ENCODE results near the gene SPTLC3.

- no peak for TF ChIP-seq CTCF (conservative IDR thresholded peaks at IDR 0.05; ENCODE audit: low read depth in 2 of 2)
- no peak for TF ChIP-seq POLR2AphosphoS5 (IDR thresholded peaks at IDR 0.05; ENCODE audit: low read depth)
- no peak for TF ChIP-seq EZH2phosphoT487 (IDR thresholded peaks at IDR 0.05; ENCODE audit: unreplicated experiment)
- TF ChIP-seq EZH2 (IDR thresholded peaks at IDR 0.05; ENCODE audit: low read depth, unreplicated experiment), result no peak
- no peak for TF ChIP-seq REST (IDR thresholded peaks at IDR 0.05; ENCODE audit: unreplicated experiment)
- TF ChIP-seq, protein P1, sequence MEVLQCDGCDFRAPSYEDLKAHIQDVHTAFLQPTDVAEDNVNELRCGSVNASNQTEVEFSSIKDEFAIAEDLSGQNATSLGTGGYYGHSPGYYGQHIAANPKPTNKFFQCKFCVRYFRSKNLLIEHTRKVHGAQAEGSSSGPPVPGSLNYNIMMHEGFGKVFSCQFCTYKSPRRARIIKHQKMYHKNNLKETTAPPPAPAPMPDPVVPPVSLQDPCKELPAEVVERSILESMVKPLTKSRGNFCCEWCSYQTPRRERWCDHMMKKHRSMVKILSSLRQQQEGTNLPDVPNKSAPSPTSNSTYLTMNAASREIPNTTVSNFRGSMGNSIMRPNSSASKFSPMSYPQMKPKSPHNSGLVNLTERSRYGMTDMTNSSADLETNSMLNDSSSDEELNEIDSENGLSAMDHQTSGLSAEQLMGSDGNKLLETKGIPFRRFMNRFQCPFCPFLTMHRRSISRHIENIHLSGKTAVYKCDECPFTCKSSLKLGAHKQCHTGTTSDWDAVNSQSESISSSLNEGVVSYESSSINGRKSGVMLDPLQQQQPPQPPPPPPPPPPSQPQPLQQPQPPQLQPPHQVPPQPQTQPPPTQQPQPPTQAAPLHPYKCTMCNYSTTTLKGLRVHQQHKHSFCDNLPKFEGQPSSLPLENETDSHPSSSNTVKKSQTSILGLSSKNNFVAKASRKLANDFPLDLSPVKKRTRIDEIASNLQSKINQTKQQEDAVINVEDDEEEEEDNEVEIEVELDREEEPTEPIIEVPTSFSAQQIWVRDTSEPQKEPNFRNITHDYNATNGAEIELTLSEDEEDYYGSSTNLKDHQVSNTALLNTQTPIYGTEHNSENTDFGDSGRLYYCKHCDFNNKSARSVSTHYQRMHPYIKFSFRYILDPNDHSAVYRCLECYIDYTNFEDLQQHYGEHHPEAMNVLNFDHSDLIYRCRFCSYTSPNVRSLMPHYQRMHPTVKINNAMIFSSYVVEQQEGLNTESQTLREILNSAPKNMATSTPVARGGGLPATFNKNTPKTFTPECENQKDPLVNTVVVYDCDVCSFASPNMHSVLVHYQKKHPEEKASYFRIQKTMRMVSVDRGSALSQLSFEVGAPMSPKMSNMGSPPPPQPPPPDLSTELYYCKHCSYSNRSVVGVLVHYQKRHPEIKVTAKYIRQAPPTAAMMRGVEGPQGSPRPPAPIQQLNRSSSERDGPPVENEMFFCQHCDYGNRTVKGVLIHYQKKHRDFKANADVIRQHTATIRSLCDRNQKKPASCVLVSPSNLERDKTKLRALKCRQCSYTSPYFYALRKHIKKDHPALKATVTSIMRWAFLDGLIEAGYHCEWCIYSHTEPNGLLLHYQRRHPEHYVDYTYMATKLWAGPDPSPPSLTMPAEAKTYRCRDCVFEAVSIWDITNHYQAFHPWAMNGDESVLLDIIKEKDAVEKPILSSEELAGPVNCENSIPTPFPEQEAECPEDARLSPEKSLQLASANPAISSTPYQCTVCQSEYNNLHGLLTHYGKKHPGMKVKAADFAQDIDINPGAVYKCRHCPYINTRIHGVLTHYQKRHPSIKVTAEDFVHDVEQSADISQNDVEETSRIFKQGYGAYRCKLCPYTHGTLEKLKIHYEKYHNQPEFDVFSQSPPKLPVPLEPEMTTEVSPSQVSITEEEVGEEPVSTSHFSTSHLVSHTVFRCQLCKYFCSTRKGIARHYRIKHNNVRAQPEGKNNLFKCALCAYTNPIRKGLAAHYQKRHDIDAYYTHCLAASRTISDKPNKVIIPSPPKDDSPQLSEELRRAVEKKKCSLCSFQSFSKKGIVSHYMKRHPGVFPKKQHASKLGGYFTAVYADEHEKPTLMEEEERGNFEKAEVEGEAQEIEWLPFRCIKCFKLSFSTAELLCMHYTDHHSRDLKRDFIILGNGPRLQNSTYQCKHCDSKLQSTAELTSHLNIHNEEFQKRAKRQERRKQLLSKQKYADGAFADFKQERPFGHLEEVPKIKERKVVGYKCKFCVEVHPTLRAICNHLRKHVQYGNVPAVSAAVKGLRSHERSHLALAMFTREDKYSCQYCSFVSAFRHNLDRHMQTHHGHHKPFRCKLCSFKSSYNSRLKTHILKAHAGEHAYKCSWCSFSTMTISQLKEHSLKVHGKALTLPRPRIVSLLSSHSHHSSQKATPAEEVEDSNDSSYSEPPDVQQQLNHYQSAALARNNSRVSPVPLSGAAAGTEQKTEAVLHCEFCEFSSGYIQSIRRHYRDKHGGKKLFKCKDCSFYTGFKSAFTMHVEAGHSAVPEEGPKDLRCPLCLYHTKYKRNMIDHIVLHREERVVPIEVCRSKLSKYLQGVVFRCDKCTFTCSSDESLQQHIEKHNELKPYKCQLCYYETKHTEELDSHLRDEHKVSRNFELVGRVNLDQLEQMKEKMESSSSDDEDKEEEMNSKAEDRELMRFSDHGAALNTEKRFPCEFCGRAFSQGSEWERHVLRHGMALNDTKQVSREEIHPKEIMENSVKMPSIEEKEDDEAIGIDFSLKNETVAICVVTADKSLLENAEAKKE (CRISPR knock-in tag; IDR thresholded peaks at IDR 0.05), result no peak
- no peak for TF ChIP-seq JUNB (IDR thresholded peaks at IDR 0.05; ENCODE audit: unreplicated experiment)
- no peak for TF ChIP-seq STAT1 (IDR thresholded peaks at IDR 0.05; ENCODE audit: unreplicated experiment)
- TF ChIP-seq CREB1 (CRISPR knock-in tag; IDR thresholded peaks at IDR 0.05; ENCODE audit: low read depth), result no peak
- no peak for TF ChIP-seq NANOG (IDR thresholded peaks at IDR 0.05; ENCODE audit: borderline replicate concordance)
- no peak for TF ChIP-seq ZNF114 (CRISPR knock-in tag; IDR thresholded peaks at IDR 0.05)
- TF ChIP-seq ETS1 (IDR thresholded peaks at IDR 0.05), result no peak
- no peak for TF ChIP-seq ZNF331 (CRISPR knock-in tag; IDR thresholded peaks at IDR 0.05; ENCODE audit: low read depth)
Measured at GRCh38 chr20:12967932-12968331, 40.8 kb upstream of the SPTLC3 start.
